ENCODE data around the gene PCID2. TPM values are rescaled to one million over a fixed set of nuclear protein-coding genes. Genes with fewer than 3 reads are reported as not detected.

The PCID2 gene
- total RNA-seq, 1 experiment from 2014 or later: 39.7 TPM

DNA sequence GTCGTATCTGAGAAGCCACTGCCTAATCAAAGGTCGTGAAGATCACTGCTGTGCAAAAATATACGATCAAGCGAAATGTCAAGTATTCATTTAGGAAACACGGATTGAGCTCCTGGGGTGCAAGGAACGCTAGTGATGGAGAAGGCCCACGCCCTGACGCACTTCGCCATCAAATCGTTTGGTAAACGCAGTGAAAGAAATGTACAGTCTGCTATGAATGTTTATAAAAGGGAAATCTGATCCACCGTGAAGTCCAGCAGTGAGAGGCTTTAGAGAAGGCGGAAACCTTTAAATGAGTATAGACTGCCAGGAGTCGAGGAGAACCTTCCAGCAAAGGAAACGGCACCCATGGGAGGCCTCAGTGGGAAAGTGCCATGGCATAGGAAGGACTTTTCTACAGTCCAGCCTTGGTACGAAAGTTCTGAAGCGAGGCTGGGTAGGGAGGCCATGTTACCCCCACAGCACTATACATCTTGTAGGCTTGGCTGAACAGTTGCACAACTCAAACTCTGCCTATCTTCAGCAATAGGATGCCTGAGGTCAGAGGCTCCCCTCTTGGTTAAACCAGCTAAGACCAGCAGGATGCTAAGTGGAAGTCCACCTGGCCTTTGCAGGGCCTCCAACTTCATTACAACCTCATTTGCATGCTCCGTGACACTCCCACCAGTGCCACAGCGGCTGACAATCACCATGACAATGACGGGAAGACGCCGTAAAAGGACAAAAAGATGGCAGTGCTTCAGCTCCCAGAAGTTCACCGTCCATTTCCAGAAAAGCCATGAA lies 20.4 kb downstream of the PCID2 start:
- in situ Hi-C loops (cut with HindIII; ENCODE audit: low pct_unique_long_range_greater_than_20kb, low sequenced_read_pairs): no loop called here

GRCh38 chr13:113187263-113187669 lies 21.2 kb downstream of the PCID2 start:
- intact Hi-C loops (cut with micrococcal nuclease; ENCODE audit: unreplicated experiment) (no loop called here), in situ Hi-C loops (cut with HindIII; ENCODE audit: low pct_unique_long_range_greater_than_20kb, low sequenced_read_pairs) (no loop called here)
- no TSS peak for BruUV-seq (replicated peaks)
- H3K27me3 ChIP-seq (ENCODE audit: control insufficient read depth, insufficient read depth, low read length): no peaks in the 10 kb centered on the region
- H3K27ac ChIP-seq (ENCODE audit: low read length): peak overlapping the region; percentile 92
- CTCF ChIA-PET: no interaction called here
- peak overlapping the region; percentile 33 to 53 for H3K4me3 ChIP-seq (ENCODE audit: low read depth in 2 of 2, low read length in 2 of 2)
- peak; percentile 98 for ATAC-seq
- peaks cover 4% of the 10 kb centered on the region; the same call in 1 of the 2 replicates for H3K36me3 ChIP-seq (ENCODE audit: control insufficient read depth, insufficient read depth, low read length)
- no peaks in the 10 kb centered on the region for H3K9me3 ChIP-seq (ENCODE audit: control insufficient read depth, insufficient read depth, low read depth, low read length)
- TF ChIP-seq, protein P1, sequence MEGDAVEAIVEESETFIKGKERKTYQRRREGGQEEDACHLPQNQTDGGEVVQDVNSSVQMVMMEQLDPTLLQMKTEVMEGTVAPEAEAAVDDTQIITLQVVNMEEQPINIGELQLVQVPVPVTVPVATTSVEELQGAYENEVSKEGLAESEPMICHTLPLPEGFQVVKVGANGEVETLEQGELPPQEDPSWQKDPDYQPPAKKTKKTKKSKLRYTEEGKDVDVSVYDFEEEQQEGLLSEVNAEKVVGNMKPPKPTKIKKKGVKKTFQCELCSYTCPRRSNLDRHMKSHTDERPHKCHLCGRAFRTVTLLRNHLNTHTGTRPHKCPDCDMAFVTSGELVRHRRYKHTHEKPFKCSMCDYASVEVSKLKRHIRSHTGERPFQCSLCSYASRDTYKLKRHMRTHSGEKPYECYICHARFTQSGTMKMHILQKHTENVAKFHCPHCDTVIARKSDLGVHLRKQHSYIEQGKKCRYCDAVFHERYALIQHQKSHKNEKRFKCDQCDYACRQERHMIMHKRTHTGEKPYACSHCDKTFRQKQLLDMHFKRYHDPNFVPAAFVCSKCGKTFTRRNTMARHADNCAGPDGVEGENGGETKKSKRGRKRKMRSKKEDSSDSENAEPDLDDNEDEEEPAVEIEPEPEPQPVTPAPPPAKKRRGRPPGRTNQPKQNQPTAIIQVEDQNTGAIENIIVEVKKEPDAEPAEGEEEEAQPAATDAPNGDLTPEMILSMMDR (IDR thresholded peaks at IDR 0.05): no peak
- peak; percentile 50; the same call in 1 of the 2 replicates for TF ChIP-seq POLR2AphosphoS5 (IDR thresholded peaks at IDR 0.05; ENCODE audit: low read depth, low read length)
- TF ChIP-seq SIN3A (IDR thresholded peaks at IDR 0.05; ENCODE audit: borderline replicate concordance, insufficient read depth, low read depth, low read length): 0 out of 2 replicates have a peak, but pooled peaks have one; percentile 24
- TF ChIP-seq TCF7L2 (IDR thresholded peaks at IDR 0.05; ENCODE audit: low read depth, low read length): no peak; the same call in 1 of the 2 replicates
- no peak for TF ChIP-seq REST (IDR thresholded peaks at IDR 0.05; ENCODE audit: insufficient read depth in 1 of 2, low read depth in 2 of 2, low read length in 1 of 2)
- POLR2A ChIA-PET: interaction anchor here (0.8 kb wide), 1 partner anchor 15 kb away, joined by 3 read pairs; no protein-coding TSS in a partner anchor
- peak; percentile 91 for DNase-seq (ENCODE audit: low read depth, low spot score)
- peaks cover 17% of the 10 kb centered on the region for H3K4me1 ChIP-seq (ENCODE audit: control insufficient read depth, insufficient read depth, low read length)

More for the DNA sequence above, 20.4 kb downstream of the PCID2 start:
- TF ChIP-seq POLR2AphosphoS5 (IDR thresholded peaks at IDR 0.05; ENCODE audit: low read depth, low read length) (no peak), TCF7L2 (IDR thresholded peaks at IDR 0.05; ENCODE audit: low read depth, low read length) (no peak), REST (IDR thresholded peaks at IDR 0.05; ENCODE audit: insufficient read depth in 1 of 2, low read depth in 2 of 2, low read length in 1 of 2) (no peak), SIN3A (IDR thresholded peaks at IDR 0.05; ENCODE audit: borderline replicate concordance, insufficient read depth, low read depth, low read length) (no peak)
- TF ChIP-seq, protein P1 (IDR thresholded peaks at IDR 0.05): no peak
- POLR2A ChIA-PET: no interaction called here
- ATAC-seq (no peak), DNase-seq (ENCODE audit: low read depth, low spot score) (no peak)
- Histone ChIP-seq H3K27ac (ENCODE audit: low read length) (peak overlapping the region; percentile 92), H3K36me3 (ENCODE audit: control insufficient read depth, insufficient read depth, low read length) (peaks cover 4% of the 10 kb centered on the region; the same call in 1 of the 2 replicates), H3K4me1 (ENCODE audit: control insufficient read depth, insufficient read depth, low read length) (peaks cover 17% of the 10 kb centered on the region), H3K27me3 (ENCODE audit: control insufficient read depth, insufficient read depth, low read length) (no peaks in the 10 kb centered on the region), H3K4me3 (ENCODE audit: low read depth in 2 of 2, low read length in 2 of 2) (no peak overlapping the region), H3K9me3 (ENCODE audit: control insufficient read depth, insufficient read depth, low read depth, low read length) (no peaks in the 10 kb centered on the region)
- CTCF ChIA-PET: no interaction called here
- no TSS peak for BruUV-seq (replicated peaks)
- intact Hi-C loops (cut with micrococcal nuclease; ENCODE audit: unreplicated experiment): no loop called here
